Prostate gland (tissue), 2 donors: Measurements from ENCODE around the gene ZBTB1. TPM values are rescaled to one million over a fixed set of nuclear protein-coding genes. Genes with fewer than 3 reads are reported as not detected.

Experiments
- DNase-seq: peaks from one replicate; pipeline ENCODE4 v3.0.0-alpha.2; 2019; ENCODE audit warnings: low spot score
- H3K27ac ChIP-seq, 2 donors: fragments of 200-600 bp; sonication (generic); 2 replicates each; pipeline ENCODE4 v1.5.1; 2017 to 2019
- H3K27me3 ChIP-seq: fragments of 200-600 bp; sonication (generic); replicated peaks from 2 replicates; pipeline ENCODE4 v1.5.1; 2019; ENCODE audit not compliant: insufficient read depth
- H3K36me3 ChIP-seq, 2 donors: fragments of 200-600 bp; sonication (generic); 1 replicate in 1 of 2; 2 replicates in 1 of 2; pipeline versions ENCODE4 v1.5.1 to v1.8.1; 2017 to 2019
- H3K4me1 ChIP-seq: fragments of 200-600 bp; sonication (generic); replicated peaks from 2 replicates; pipeline ENCODE4 v1.5.1; 2019
- H3K4me3 ChIP-seq, 2 donors: fragments of 200-600 bp; sonication (generic); 2 replicates each; pipeline ENCODE4 v1.5.1; 2017 to 2019
- H3K9me3 ChIP-seq: fragments of 200-600 bp; sonication (generic); 2 replicates; pipeline ENCODE4 v1.5.1; 2017
- POLR2A ChIP-seq: fragments of 450-650 bp; IDR thresholded peaks from one replicate; pipeline ENCODE4 v1.6.1; 2016; ENCODE audit warnings: antibody characterized with exemption, mild to moderate bottlenecking
- POLR2AphosphoS5 ChIP-seq: sonication (generic); formaldehyde crosslinking; IDR thresholded peaks from one replicate; pipeline ENCODE4 v1.6.1; 2017; ENCODE audit warnings: antibody characterized with exemption
- WGBS: methylation state at CpG from one replicate; pipeline ENCODE4 v1.1.5; 2018; 5-methylcytosine and 5-hydroxymethylcytosine counted together
- intact Hi-C: fragments of 100-400 bp; cut with DNase I; formaldehyde crosslinking; loops from one replicate; pipeline ENCODE4 v1.14.2; 2022
- total RNA-seq, 2 donors: library from RNA; depleted of rRNA; stranded (reverse); fragments of >200 nt; gene quantifications; one replicate each; pipeline ENCODE4 v1.1.0, GENCODE V29; 2016
- TF ChIP-seq, protein P1 (sequence below), 4 experiments: fragments of 200-600 bp in 2 of 4; fragments of 450-650 bp in 2 of 4; sonication (generic) in 2 of 4; IDR thresholded peaks; 1 replicate in 3 of 4; 2 replicates in 1 of 4; pipeline ENCODE4 v1.5.1; 2016 to 2019; ENCODE audit warnings: antibody characterized with exemption in 4 of 4, mild to moderate bottlenecking in 2 of 4, moderate library complexity in 2 of 4

ZBTB1 gene
- total RNA-seq, 2 donors from 2014 or later: 56.5 to 74.3 TPM

DNA sequence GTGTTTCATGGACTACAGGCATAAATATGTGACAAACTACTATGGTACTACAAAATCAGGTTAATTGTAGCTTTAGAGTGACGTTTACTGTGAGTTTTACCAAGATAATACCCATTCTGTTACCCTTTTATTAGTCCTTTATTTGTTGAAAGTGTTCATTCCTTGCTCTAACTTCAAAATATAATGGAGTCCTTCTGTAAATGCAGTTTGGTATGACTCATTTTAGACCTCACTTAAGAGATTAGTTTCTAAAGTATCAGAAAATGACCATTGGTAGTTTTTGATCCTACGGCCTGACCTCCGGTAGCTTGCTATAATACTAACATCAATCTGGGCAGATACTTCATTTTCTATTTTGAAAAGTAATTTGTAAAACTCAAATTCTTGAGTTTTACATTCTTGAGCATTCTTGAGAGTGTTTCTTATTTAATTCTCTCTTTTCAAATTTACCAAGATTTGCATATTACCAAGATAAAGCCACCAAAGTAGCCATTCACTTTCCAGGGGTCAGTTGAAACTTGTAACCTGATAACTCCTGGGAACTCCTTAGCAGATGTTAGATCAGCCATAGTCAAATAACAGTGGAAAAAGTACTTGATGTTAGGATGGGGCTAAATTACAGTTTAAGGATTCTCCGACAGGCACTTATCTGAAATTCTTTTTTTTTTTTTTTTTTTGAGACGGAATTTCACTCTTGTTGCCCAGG is 40.2 kb downstream of the ZBTB1 start:
- Histone ChIP-seq H3K4me1 (no peaks in the 10 kb centered on the region), H3K4me3 (no peak overlapping the region), H3K36me3 (no peaks in the 10 kb centered on the region), H3K27me3 (no peaks in the 10 kb centered on the region), H3K27ac (no peak overlapping the region), H3K9me3 (no peaks in the 10 kb centered on the region)
- no peak for DNase-seq
- intact Hi-C loops: no loop called here
- WGBS: 80% methylated on average over 5 of the region's 5 CpGs
- TF ChIP-seq, protein P1, sequence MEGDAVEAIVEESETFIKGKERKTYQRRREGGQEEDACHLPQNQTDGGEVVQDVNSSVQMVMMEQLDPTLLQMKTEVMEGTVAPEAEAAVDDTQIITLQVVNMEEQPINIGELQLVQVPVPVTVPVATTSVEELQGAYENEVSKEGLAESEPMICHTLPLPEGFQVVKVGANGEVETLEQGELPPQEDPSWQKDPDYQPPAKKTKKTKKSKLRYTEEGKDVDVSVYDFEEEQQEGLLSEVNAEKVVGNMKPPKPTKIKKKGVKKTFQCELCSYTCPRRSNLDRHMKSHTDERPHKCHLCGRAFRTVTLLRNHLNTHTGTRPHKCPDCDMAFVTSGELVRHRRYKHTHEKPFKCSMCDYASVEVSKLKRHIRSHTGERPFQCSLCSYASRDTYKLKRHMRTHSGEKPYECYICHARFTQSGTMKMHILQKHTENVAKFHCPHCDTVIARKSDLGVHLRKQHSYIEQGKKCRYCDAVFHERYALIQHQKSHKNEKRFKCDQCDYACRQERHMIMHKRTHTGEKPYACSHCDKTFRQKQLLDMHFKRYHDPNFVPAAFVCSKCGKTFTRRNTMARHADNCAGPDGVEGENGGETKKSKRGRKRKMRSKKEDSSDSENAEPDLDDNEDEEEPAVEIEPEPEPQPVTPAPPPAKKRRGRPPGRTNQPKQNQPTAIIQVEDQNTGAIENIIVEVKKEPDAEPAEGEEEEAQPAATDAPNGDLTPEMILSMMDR (IDR thresholded peaks at IDR 0.05): no peak
- no peak for TF ChIP-seq POLR2AphosphoS5
- TF ChIP-seq POLR2A: no peak

DNA sequence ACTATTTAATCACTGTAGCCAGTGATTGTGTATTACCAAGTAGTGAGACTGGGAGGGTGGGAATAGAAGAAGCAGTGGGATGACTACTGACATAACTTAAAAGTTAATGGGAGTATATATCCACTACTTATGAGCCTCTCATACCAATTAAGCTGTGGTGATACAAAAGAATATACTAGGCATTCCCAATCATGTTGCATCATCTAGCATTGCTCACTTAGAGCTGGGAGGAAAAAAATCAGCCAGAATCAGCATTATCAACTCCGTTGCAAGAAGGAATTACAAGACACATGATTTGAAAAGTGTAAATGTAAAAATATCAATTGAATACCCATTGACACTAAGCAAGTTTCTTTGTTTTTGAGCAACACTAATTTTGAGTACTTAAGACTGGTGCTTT is 44.4 kb downstream of the ZBTB1 start:
- H3K4me3 ChIP-seq: no peak overlapping the region
- no peak overlapping the region for H3K27ac ChIP-seq
- no peaks in the 10 kb centered on the region for H3K36me3 ChIP-seq
- no peak for DNase-seq
- TF ChIP-seq POLR2A (no peak), POLR2AphosphoS5 (no peak)
- TF ChIP-seq, protein P1 (IDR thresholded peaks at IDR 0.05): no peak
- intact Hi-C loops: no loop called here
- H3K27me3 ChIP-seq: no peaks in the 10 kb centered on the region
- no peaks in the 10 kb centered on the region for H3K9me3 ChIP-seq
- 97% methylated on average over 1 of the region's 1 CpG for WGBS
- H3K4me1 ChIP-seq: no peaks in the 10 kb centered on the region

DNA sequence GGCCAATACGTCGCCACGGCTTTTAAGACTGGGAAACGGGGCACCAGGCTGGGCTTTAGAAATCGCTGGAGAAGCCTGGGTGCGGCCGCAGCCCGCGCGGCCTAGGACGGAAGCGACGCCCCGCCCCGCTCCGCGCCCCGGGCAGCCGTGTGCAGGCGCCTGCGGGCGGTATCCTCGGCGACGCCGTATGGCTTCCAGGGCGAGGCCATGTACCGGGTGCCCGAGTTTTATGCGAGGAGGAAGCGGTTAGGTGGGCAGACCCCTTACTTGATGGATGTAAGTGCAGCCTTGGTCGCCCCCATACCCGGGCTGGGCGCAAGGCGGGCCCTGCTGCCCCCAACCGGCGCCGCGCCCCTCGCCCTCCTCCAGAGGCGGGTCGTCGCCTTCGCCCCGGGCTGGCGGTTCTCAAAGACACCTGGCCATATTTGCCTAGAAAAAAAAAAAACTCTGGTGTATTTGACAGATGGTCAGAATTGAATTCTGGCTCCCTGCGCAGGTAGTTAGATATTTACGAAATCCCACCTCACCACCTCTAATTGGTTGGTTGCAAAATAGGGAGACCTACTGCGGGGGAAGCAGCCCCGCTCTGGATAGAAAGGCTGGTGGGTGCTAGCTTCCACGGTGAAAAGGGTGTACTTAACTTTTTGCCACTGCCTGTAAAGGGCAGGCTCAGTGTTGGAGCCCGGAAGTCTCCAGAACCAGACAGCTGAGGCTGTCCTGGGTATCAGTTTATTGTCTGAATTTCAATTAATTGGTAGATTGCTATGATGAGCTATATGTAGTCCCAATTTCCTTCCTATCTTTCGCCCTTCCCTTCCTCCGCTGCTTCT is 45.4 kb downstream of the ZBTB1 start, which contains the start of gene PPP1R36:
Gene PPP1R36, plus strand, starts transcription at position 171 of the 830 bp plus-strand sequence. Its CDS starts 37 bp downstream, at position 208.
- WGBS: 14% methylated on average over 46 of the region's 54 CpGs
- Histone ChIP-seq H3K9me3 (no peaks in the 10 kb centered on the region), H3K4me1 (no peaks in the 10 kb centered on the region), H3K4me3 (peak within 1 kb of the TSS; percentile 4 to 9), H3K36me3 (no peaks in the 10 kb centered on the region), H3K27me3 (no peaks in the 10 kb centered on the region), H3K27ac (no peak within 1 kb of the TSS)
- TF ChIP-seq POLR2AphosphoS5 (no peak), POLR2A (no peak)
- TF ChIP-seq, protein P1 (IDR thresholded peaks at IDR 0.05): no peak
- intact Hi-C loops: no loop called here
- DNase-seq: no peak

DNA sequence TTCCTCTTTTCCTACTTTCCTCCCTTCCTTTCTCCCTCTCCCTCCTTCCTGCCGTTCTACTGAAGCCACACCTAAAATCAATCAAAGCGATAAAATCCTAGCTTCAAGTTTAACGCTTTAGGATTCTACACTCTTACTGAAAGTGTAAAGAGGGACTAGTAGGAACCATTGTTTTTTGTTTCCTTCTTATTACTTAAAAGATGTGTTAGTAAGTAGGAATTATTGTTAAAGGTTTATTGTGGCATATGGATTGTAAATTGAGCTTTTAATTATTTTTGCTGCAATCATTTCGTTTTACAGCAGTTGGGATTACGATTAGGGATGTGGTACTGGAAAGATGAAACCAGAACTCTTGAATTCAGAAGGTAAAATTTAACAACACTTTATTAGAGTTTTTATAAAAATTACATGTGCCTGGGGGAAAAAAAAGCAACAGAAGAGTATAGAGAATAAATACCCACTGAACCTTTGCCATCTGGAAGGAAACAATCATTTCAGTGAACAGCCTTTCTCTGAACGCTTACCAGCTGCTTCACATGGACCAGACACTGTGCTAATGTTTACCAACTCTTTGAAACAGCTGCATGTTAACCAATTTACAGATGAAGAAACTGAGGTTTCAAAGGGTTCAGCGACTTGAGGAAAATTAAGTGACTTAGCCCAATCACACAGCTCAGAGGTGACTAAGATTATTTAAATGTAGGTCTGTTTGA is 46.2 kb downstream of the ZBTB1 start:
- H3K27ac ChIP-seq: no peak overlapping the region
- no peaks in the 10 kb centered on the region for H3K36me3 ChIP-seq
- no peaks in the 10 kb centered on the region for H3K27me3 ChIP-seq
- DNase-seq: no peak
- H3K4me1 ChIP-seq: no peaks in the 10 kb centered on the region
- H3K9me3 ChIP-seq: no peaks in the 10 kb centered on the region
- WGBS: 51% methylated on average over 7 of the region's 7 CpGs
- no peak for TF ChIP-seq POLR2AphosphoS5
- TF ChIP-seq POLR2A: no peak
- TF ChIP-seq, protein P1 (IDR thresholded peaks at IDR 0.05): no peak
- intact Hi-C loops: no loop called here
- H3K4me3 ChIP-seq: no peak overlapping the region
